Left colon (tissue), 2 donors: ENCODE measurements around the gene THAP8. TPM values are rescaled to one million over a fixed set of nuclear protein-coding genes. Genes with fewer than 3 reads are reported as not detected.
A peak's percentile ranks its signal among the peaks of the same experiment; 100 is the strongest.
"Not testable (repeated sequence)": the region's sequence is repeated elsewhere in the genome, so short reads cannot be mapped to it uniquely, and the experiment has no call there.

Experiments used
- ATAC-seq: fragments of 200-7000 bp; cut with Tn5 transposase; one replicate; pipeline ENCODE4 v1.9.1; 2020; ENCODE audit warnings: mild to moderate bottlenecking, moderate library complexity
- DNase-seq, 2 donors: peaks; one replicate each; pipeline ENCODE4 v3.0.0-alpha.2; 2020
- intact Hi-C, 2 donors: fragments of 100-400 bp; cut with DNase I in 1 of 2; cut with micrococcal nuclease in 1 of 2; formaldehyde crosslinking; loops; one replicate each; pipeline versions ENCODE4 v1.11.2 to v1.14.0; 2022; cut with DNase I, micrococcal nuclease
- total RNA-seq, 2 donors: library from RNA; stranded (reverse); fragmentation: NEBNext Ultra II Directional; extraction: Animal tissue kit (Norgen Biotek cat#: 25700); gene quantifications; one replicate each; pipeline ENCODE4 v1.2.1, GENCODE V29; 2021
- donor health status: DM: no; HTN: no; CAD: no.
- donor health status: DM: yes; HTN: yes; CAD: no.

THAP8 gene
- total RNA-seq, 2 donors from 2014 or later: 3.6 to 4.5 TPM

GRCh38 chr19:36073121-36073876 lies 19.2 kb upstream of the THAP8 start:
- ATAC-seq (peak; percentile 55), DNase-seq (no peak)
- intact Hi-C loops: no loop called here

- DNase-seq: no peak
- intact Hi-C loops: no loop called here
- no peak for ATAC-seq
These were observed 18.0 kb upstream of the THAP8 start for GRCh38 chr19:36072081-36072480.

GRCh38 chr19:36068810-36069499 lies 14.9 kb upstream of the THAP8 start:
- intact Hi-C loops, DNase-seq, ATAC-seq: not testable (repeated sequence)

- ATAC-seq (no peak), DNase-seq (no peak)
- intact Hi-C loops: no loop called here
These were observed 13.6 kb upstream of the THAP8 start for GRCh38 chr19:36067681-36068080.

DNA sequence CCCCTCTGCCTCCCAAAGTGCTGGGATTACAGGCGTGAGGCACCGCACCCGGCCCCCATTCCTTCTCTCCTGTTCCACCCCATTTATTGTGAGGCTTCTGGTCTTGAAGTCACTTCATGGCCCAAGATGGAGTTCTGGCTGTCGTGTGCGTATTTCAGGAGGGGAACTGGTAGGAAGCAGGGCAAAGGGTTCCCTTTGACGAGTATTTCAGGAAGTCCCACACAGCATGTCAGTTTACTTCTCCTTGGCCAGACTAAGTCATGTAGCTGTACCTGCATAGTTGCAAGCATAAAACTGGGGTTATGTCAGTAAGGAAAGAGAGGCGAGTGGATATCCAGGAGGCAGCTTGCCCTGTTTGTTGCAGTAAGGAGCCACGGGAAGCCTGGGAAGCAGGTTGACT lies 10.7 kb upstream of the THAP8 start:
- DNase-seq (no peak), ATAC-seq (no peak)
- intact Hi-C loops: no loop called here

DNA sequence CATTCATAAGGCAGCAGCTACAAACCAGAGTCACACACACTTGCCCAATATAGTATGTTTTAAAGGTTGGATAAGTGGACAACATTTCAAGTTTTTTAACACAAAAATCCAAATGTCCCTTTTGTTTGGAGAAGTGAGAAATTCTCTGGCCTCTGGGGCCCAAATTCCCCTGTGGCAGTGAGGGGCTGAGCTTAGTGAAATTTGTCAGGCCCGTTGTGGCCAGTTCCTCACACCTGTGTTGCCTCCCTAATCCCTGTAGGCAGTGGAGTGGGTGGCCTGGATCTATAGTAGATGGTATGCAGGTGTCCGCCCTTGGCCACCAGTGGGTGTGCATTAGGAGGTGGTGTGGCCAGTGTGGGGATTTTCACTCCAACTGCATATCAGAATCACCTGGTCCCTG lies 7.3 kb upstream of the THAP8 start:
- DNase-seq: no peak
- no peak for ATAC-seq
- intact Hi-C loops: no loop called here

- intact Hi-C loops: no loop called here
- DNase-seq (peak in 1 of 2 donors; percentile 43), ATAC-seq (peak; percentile 80)
These were observed 6.3 kb upstream of the THAP8 start for GRCh38 chr19:36060430-36060829.

GRCh38 chr19:36059180-36059910 lies 5.3 kb upstream of the THAP8 start:
- intact Hi-C loops: no loop called here
- ATAC-seq: no peak
- no peak for DNase-seq

- intact Hi-C loops: no loop called here
- no peak for ATAC-seq
- DNase-seq: no peak
These were observed 4.5 kb upstream of the THAP8 start for GRCh38 chr19:36058481-36059179.

GRCh38 chr19:36054733-36055686 lies 925 bp upstream of the THAP8 start, which contains the start of gene WDR62:
WDR62 (plus strand) TSS chr19:36054897; CDS start chr19:36054972, 75 bp downstream.
- intact Hi-C loops: no loop called here
- ATAC-seq: peak; percentile 80
- peak; percentile 91 to 95 for DNase-seq

- no peak for DNase-seq
- no peak for ATAC-seq
- intact Hi-C loops: no loop called here
These were observed 2.4 kb downstream of the THAP8 start for GRCh38 chr19:36051637-36052036.

DNA sequence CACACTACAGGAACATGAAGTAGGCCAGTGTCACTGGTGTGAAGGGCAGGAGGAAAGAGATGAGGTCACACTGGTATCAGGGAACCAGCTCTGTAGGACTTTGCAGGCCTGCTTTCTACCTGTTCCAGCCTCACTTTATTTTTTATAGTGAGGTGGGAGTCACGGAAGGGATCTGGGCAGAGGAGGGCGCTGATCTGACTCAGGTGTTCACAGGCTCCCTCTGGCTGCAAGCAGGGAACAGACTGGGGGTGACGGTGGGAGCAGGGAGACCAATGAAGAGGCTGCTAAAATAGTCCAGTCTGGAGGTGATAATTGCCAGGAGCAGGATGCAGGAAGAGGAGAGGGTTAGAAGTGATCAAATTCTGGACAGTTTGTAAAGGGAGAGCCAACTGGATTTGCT lies 2.8 kb downstream of the THAP8 start:
- ATAC-seq (no peak), DNase-seq (no peak)
- intact Hi-C loops: no loop called here

DNA sequence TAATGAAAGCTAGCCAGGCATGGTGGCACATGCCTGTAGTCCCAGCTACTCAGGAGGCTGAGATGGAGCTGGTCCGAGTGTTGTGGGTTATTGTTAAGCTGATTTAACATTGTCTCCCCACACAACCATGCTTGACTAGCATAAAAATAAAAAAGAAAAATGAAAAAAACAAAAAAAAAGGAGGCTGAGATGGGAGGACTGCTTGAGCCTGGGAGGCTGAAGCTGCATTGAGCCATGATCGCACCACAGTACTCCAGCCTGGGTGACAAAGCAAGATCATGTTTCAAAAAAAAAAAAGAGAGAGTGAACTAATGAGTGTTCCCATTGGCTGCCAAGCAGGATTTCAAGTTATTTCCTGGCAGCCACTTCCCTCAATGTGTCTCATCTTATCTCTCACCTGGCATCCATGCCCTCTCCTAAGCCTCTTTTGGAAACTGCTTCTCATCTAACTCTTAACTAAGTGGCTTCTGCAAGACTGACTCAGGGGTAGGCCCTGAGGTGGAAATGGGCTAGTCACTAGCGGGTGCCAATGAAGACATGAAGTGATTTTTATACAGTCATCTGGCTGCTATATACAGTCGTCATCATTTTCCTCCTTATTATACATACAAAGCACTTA lies 4.9 kb downstream of the THAP8 start:
- no peak for DNase-seq
- no peak for ATAC-seq
- intact Hi-C loops: no loop called here

- ATAC-seq: no peak
- intact Hi-C loops: no loop called here
- DNase-seq: no peak
These were observed 6.2 kb downstream of the THAP8 start for GRCh38 chr19:36047835-36048234.

- DNase-seq: no peak
- intact Hi-C loops: no loop called here
- no peak for ATAC-seq
These were observed 7.5 kb downstream of the THAP8 start for GRCh38 chr19:36046443-36047050.

DNA sequence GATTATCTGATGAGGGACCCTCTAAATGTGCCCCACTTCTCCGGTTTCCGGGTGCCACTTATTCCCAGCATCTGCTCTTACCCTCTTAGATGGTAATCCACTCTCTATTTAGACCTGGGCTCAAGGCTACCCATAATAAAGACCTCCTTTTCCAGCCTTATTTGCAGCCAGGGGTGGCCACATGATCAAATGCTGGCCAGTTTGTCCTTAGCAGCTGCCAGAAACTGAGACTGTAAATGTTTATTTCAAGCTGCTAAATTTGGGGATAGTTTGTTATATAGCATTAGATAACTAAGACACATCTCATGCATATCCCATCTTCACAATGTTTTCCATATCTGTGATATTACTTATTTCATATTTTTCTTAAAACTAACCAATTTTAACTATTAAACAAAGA lies 10.1 kb downstream of the THAP8 start:
- ATAC-seq (no peak), DNase-seq (no peak)
- intact Hi-C loops: no loop called here

DNA sequence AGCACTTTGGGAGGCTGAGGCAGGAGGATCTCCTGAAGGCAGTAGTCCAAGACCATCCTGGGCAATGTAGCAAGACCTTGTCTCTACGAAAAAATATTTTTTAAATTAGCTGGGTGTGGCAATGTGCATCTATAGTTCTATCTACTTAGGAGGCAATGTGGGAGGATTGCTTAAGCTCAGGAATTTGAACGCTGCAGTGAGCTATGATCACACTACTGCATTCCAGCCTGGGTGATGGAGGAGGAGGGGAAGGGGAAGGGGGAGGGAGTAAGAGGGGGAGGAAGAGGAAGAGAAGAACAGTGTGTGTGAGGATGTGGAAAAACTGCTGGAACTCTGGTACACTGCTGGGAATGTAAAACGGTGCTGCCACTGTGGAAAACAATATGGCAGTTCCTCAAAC lies 12.3 kb downstream of the THAP8 start:
- ATAC-seq (no peak), DNase-seq (no peak)
- intact Hi-C loops: no loop called here
